ENCODE results near the gene OBP2A. TPM values are rescaled to one million over a fixed set of nuclear protein-coding genes. Genes with fewer than 3 reads are reported as not detected.
"Not testable (repeated sequence)": the region's sequence is repeated elsewhere in the genome, so short reads cannot be mapped to it uniquely, and the experiment has no call there.

OBP2A gene
- total RNA-seq, 1 experiment from 2014 or later, result not detected

DNA sequence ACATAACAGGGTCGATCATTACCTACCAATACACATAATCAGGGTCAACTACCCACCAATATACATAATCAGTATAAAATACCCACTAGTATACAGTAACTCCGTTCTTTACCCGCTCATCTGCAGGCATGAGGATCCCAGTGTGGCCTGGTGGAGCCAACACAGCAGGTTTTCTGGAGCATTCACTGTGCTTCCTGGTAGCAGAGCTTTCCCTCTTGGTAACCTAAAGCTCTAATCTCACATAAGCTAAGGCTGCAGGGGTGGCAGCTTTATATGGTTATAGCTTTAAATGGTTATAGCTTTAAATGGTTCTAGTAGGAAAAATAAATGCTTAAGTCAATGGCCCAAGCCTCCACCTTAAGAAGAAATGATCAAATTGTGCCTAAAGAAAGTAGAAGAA, 12.8 kb upstream of the OBP2A start:
- ChIA-PET POLR2A (no interaction called here), CTCF (no interaction called here)
- ATAC-seq (no peak), DNase-seq (ENCODE audit: low spot score) (no peak)
- no peak overlapping the region for H3K4me3 Mint-ChIP-seq
- H3K27ac Mint-ChIP-seq, result no peak overlapping the region
- peaks cover 10% of the 10 kb centered on the region for H3K4me1 Mint-ChIP-seq
- no peaks in the 10 kb centered on the region for H3K36me3 Mint-ChIP-seq
- H3K27me3 Mint-ChIP-seq (ENCODE audit: low read depth), result no peaks in the 10 kb centered on the region
- no peaks in the 10 kb centered on the region for H3K9me3 Mint-ChIP-seq
- TF ChIP-seq RORB (CRISPR knock-in tag; IDR thresholded peaks at IDR 0.05) (no peak), EMX1 (CRISPR knock-in tag; IDR thresholded peaks at IDR 0.05) (no peak), PRRX2 (CRISPR knock-in tag; IDR thresholded peaks at IDR 0.05) (no peak), ZNF232 (CRISPR knock-in tag; IDR thresholded peaks at IDR 0.05) (no peak), CREM (CRISPR knock-in tag; IDR thresholded peaks at IDR 0.05) (no peak), NR1H2 (CRISPR knock-in tag; IDR thresholded peaks at IDR 0.05) (no peak), ETV6 (CRISPR knock-in tag; IDR thresholded peaks at IDR 0.05) (no peak), ZNF671 (CRISPR knock-in tag; IDR thresholded peaks at IDR 0.05) (no peak), ZBTB21 (CRISPR knock-in tag; IDR thresholded peaks at IDR 0.05; ENCODE audit: borderline replicate concordance) (no peak), ZNF396 (CRISPR knock-in tag; IDR thresholded peaks at IDR 0.05; ENCODE audit: borderline replicate concordance) (no peak), ESRRA (CRISPR knock-in tag; IDR thresholded peaks at IDR 0.05; ENCODE audit: borderline replicate concordance) (no peak), ZNF512 (CRISPR knock-in tag; IDR thresholded peaks at IDR 0.05; ENCODE audit: borderline replicate concordance) (no peak), TEAD1 (CRISPR knock-in tag; IDR thresholded peaks at IDR 0.05) (no peak)
- TF ChIP-seq, protein P1, sequence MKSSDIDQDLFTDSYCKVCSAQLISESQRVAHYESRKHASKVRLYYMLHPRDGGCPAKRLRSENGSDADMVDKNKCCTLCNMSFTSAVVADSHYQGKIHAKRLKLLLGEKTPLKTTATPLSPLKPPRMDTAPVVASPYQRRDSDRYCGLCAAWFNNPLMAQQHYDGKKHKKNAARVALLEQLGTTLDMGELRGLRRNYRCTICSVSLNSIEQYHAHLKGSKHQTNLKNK (CRISPR knock-in tag; IDR thresholded peaks at IDR 0.05), result no peak
- TF ChIP-seq, protein P2, sequence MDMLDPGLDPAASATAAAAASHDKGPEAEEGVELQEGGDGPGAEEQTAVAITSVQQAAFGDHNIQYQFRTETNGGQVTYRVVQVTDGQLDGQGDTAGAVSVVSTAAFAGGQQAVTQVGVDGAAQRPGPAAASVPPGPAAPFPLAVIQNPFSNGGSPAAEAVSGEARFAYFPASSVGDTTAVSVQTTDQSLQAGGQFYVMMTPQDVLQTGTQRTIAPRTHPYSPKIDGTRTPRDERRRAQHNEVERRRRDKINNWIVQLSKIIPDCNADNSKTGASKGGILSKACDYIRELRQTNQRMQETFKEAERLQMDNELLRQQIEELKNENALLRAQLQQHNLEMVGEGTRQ (CRISPR knock-in tag; IDR thresholded peaks at IDR 0.05), result no peak
- TF ChIP-seq, protein P3, sequence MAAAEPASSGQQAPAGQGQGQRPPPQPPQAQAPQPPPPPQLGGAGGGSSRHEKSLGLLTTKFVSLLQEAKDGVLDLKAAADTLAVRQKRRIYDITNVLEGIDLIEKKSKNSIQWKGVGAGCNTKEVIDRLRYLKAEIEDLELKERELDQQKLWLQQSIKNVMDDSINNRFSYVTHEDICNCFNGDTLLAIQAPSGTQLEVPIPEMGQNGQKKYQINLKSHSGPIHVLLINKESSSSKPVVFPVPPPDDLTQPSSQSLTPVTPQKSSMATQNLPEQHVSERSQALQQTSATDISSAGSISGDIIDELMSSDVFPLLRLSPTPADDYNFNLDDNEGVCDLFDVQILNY (CRISPR knock-in tag; IDR thresholded peaks at IDR 0.05), result no peak
- TF ChIP-seq, protein P4, sequence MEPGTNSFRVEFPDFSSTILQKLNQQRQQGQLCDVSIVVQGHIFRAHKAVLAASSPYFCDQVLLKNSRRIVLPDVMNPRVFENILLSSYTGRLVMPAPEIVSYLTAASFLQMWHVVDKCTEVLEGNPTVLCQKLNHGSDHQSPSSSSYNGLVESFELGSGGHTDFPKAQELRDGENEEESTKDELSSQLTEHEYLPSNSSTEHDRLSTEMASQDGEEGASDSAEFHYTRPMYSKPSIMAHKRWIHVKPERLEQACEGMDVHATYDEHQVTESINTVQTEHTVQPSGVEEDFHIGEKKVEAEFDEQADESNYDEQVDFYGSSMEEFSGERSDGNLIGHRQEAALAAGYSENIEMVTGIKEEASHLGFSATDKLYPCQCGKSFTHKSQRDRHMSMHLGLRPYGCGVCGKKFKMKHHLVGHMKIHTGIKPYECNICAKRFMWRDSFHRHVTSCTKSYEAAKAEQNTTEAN (CRISPR knock-in tag; IDR thresholded peaks at IDR 0.05), result no peak

GRCh38 chr9:135533674-135534073, 12.3 kb upstream of the OBP2A start:
- Mint-ChIP-seq H3K4me3 (no peak overlapping the region), H3K4me1 (peaks cover 10% of the 10 kb centered on the region), H3K36me3 (no peaks in the 10 kb centered on the region), H3K9me3 (no peaks in the 10 kb centered on the region), H3K27me3 (ENCODE audit: low read depth) (no peaks in the 10 kb centered on the region), H3K27ac (no peak overlapping the region)
- DNase-seq (ENCODE audit: low spot score) (no peak), ATAC-seq (no peak)
- TF ChIP-seq ZNF219 (CRISPR knock-in tag; IDR thresholded peaks at IDR 0.05; ENCODE audit: borderline replicate concordance) (no peak), ATF1 (CRISPR knock-in tag; IDR thresholded peaks at IDR 0.05) (no peak), GABPB1 (CRISPR knock-in tag; IDR thresholded peaks at IDR 0.05) (no peak), GTF2I (CRISPR knock-in tag; conservative IDR thresholded peaks at IDR 0.05) (no peak)
- ChIA-PET CTCF (interaction anchor here (0.8 kb wide), 1 partner anchor 28 kb away, joined by 3 read pairs; no protein-coding TSS in a partner anchor), POLR2A (no interaction called here)

DNA sequence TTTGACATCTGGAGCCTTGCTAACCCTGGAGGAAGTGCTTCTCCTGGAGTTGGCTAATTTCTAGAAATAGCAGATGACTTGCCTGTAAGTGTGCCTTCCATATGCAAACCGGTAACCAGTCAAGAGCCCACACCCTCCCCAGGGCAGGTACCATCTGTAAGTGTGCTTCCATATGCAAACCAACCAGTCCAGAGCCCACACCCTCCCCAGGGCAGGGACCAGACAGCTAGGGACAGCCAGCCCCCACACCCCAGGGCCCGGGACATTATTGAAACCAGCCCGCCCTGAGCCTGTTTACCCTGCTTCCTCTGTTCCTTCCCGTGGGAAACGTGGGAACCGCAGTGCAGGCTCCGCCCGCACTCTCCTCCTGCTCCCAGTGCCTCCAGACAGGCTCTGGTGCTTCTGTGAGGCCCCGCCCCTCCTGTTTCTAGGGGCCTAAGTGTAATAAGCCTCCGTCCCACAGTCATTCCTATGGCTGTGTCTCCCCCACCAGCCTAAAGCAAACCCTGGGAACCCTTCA, 11.7 kb upstream of the OBP2A start:
- H3K27ac Mint-ChIP-seq; H3K27me3 Mint-ChIP-seq (ENCODE audit: low read depth); H3K36me3 Mint-ChIP-seq; POLR2A ChIA-PET; DNase-seq (ENCODE audit: low spot score); H3K9me3 Mint-ChIP-seq; H3K4me3 Mint-ChIP-seq: not testable (repeated sequence)
- peaks cover 10% of the 10 kb centered on the region for H3K4me1 Mint-ChIP-seq
- peak; percentile 81 for ATAC-seq
- CTCF ChIA-PET, result interaction anchor here (0.8 kb wide), 1 partner anchor 29 kb away, joined by 3 read pairs; no protein-coding TSS in a partner anchor

GRCh38 chr9:135534826-135535225, 11.1 kb upstream of the OBP2A start:
- peaks cover 10% of the 10 kb centered on the region for H3K4me1 Mint-ChIP-seq
- CTCF ChIA-PET; ATAC-seq; DNase-seq (ENCODE audit: low spot score); H3K9me3 Mint-ChIP-seq; H3K27ac Mint-ChIP-seq; H3K27me3 Mint-ChIP-seq (ENCODE audit: low read depth); H3K36me3 Mint-ChIP-seq; H3K4me3 Mint-ChIP-seq: not testable (repeated sequence)
- POLR2A ChIA-PET, result interaction anchor here (0.6 kb wide), 1 partner anchor 7 kb away, joined by 4 read pairs; no protein-coding TSS in a partner anchor

GRCh38 chr9:135535631-135536030, 10.3 kb upstream of the OBP2A start:
- H3K27me3 Mint-ChIP-seq (ENCODE audit: low read depth); ATAC-seq; H3K4me3 Mint-ChIP-seq; DNase-seq (ENCODE audit: low spot score); H3K4me1 Mint-ChIP-seq; H3K9me3 Mint-ChIP-seq; CTCF ChIA-PET; H3K36me3 Mint-ChIP-seq; POLR2A ChIA-PET; H3K27ac Mint-ChIP-seq: not testable (repeated sequence)

Measured in WTC11 (cell line).